NCI-H460 (cell line): ENCODE data around the gene SGSM1. TPM values are rescaled to one million over a fixed set of nuclear protein-coding genes. Genes with fewer than 3 reads are reported as not detected.
"Not testable (repeated sequence)": the region's sequence is repeated elsewhere in the genome, so short reads cannot be mapped to it uniquely, and the experiment has no call there.

Source experiments
- DNase-seq: peaks from one replicate; pipeline ENCODE4 v3.0.0-alpha.2; 2016; ENCODE audit warnings: low read depth; ENCODE audit errors: extremely low read depth
- total RNA-seq: library from RNA; depleted of rRNA; stranded (reverse); fragments of >200 nt; shearing (Covaris generic); gene quantifications from 2 replicates; pipeline ENCODE4 v1.2.3, GENCODE V29; 2014

Gene SGSM1
- total RNA-seq, 1 experiment from 2014 or later = 1.1 TPM

GRCh38 chr22:24836282-24836681 lies 30.3 kb downstream of the SGSM1 start:
- no peak for DNase-seq

- not testable (repeated sequence) for DNase-seq
Observed at GRCh38 chr22:24837517-24837916, 31.5 kb downstream of the SGSM1 start.

- no peak for DNase-seq
Observed at GRCh38 chr22:24841261-24841660, 35.2 kb downstream of the SGSM1 start.

GRCh38 chr22:24843048-24843447 lies 37.0 kb downstream of the SGSM1 start:
- DNase-seq = no peak

- no peak for DNase-seq
Observed at GRCh38 chr22:24845041-24845898, 39.3 kb downstream of the SGSM1 start.

GRCh38 chr22:24847490-24847889 lies 41.5 kb downstream of the SGSM1 start:
- DNase-seq = no peak

- DNase-seq = no peak
Observed at GRCh38 chr22:24848559-24849168, 42.7 kb downstream of the SGSM1 start.

GRCh38 chr22:24855794-24856193 lies 49.8 kb downstream of the SGSM1 start:
- DNase-seq = no peak

GRCh38 chr22:24857576-24857975 lies 51.6 kb downstream of the SGSM1 start:
- no peak for DNase-seq

GRCh38 chr22:24859587-24859986 lies 53.6 kb downstream of the SGSM1 start:
- DNase-seq = no peak

GRCh38 chr22:24865508-24865907 lies 59.5 kb downstream of the SGSM1 start:
- no peak for DNase-seq

- DNase-seq = no peak
Observed at GRCh38 chr22:24867323-24868022, 61.5 kb downstream of the SGSM1 start.

- DNase-seq = no peak
Observed at GRCh38 chr22:24868979-24869378, 63.0 kb downstream of the SGSM1 start.

GRCh38 chr22:24871611-24872205 lies 65.7 kb downstream of the SGSM1 start:
- no peak for DNase-seq

GRCh38 chr22:24873226-24873625 lies 67.2 kb downstream of the SGSM1 start:
- no peak for DNase-seq

GRCh38 chr22:24875862-24876506 lies 70.0 kb downstream of the SGSM1 start:
- DNase-seq = peak; percentile 13

GRCh38 chr22:24876700-24877099 lies 70.7 kb downstream of the SGSM1 start:
- no peak for DNase-seq

GRCh38 chr22:24878969-24879368 lies 73.0 kb downstream of the SGSM1 start:
- no peak for DNase-seq

GRCh38 chr22:24883432-24883831 lies 77.4 kb downstream of the SGSM1 start:
- no peak for DNase-seq

- no peak for DNase-seq
Observed at GRCh38 chr22:24887260-24887659, 81.2 kb downstream of the SGSM1 start.
